ENCODE measurements around the gene PALMD. TPM values are rescaled to one million over a fixed set of nuclear protein-coding genes. Genes with fewer than 3 reads are reported as not detected.

The PALMD gene
- total RNA-seq, 3 donors from 2014 or later (not counting 1 experiment from before 2014, with no cell fraction given), result not detected

DNA sequence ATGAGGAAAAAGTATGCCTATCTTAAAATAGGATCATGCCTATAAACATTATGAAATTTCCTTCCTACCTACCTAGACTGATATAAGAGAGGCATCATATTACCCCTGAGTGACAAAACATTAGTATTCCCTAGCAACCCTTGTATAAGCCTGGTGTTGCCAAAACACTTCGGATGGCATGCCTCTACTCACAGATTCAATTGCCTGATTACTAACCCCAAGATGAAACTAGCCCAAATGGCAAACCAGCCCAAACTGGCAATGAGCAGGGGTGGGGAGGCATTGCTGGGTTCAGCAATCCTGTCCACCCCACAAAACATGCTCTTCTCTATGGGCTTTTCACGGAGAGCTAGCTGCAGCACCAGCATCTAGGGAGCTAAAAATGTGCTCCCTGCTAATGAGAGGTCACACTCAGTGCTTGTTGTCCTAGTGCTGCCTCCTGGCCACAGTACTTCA is 13.9 kb downstream of the PALMD start:
- DNase-seq (no peak), ATAC-seq (no peak)
- WGBS (ENCODE audit: insufficient coverage), result 82% methylated on average over 2 of the region's 2 CpGs
- Histone ChIP-seq H3K4me3 (ENCODE audit: low read length) (no peak overlapping the region), H3K4me1 (ENCODE audit: control insufficient read depth, insufficient read depth, low read length) (no peaks in the 10 kb centered on the region), H3K9me3 (ENCODE audit: control insufficient read depth, insufficient read depth, low read length) (no peaks in the 10 kb centered on the region), H3K27ac (ENCODE audit: low read length) (no peak overlapping the region), H3K36me3 (ENCODE audit: control insufficient read depth, insufficient read depth, low read length) (no peaks in the 10 kb centered on the region), H3K27me3 (ENCODE audit: control insufficient read depth, insufficient read depth, low read length) (no peaks in the 10 kb centered on the region)
- no peak overlapping the region for H3K4me3 Mint-ChIP-seq
- TF ChIP-seq, protein P1, sequence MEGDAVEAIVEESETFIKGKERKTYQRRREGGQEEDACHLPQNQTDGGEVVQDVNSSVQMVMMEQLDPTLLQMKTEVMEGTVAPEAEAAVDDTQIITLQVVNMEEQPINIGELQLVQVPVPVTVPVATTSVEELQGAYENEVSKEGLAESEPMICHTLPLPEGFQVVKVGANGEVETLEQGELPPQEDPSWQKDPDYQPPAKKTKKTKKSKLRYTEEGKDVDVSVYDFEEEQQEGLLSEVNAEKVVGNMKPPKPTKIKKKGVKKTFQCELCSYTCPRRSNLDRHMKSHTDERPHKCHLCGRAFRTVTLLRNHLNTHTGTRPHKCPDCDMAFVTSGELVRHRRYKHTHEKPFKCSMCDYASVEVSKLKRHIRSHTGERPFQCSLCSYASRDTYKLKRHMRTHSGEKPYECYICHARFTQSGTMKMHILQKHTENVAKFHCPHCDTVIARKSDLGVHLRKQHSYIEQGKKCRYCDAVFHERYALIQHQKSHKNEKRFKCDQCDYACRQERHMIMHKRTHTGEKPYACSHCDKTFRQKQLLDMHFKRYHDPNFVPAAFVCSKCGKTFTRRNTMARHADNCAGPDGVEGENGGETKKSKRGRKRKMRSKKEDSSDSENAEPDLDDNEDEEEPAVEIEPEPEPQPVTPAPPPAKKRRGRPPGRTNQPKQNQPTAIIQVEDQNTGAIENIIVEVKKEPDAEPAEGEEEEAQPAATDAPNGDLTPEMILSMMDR (IDR thresholded peaks at IDR 0.05), result no peak
- H3K4me1 Mint-ChIP-seq, result no peaks in the 10 kb centered on the region
- no peak overlapping the region for H3K27ac Mint-ChIP-seq
- no peaks in the 10 kb centered on the region for H3K9me3 Mint-ChIP-seq
- intact Hi-C loops (cut with micrococcal nuclease), result no loop called here
- peaks cover 0 to 4% of the 10 kb centered on the region in 2 donors for H3K27me3 Mint-ChIP-seq (ENCODE audit: low read depth in 2 of 2)
- H3K36me3 Mint-ChIP-seq, result no peaks in the 10 kb centered on the region

DNA sequence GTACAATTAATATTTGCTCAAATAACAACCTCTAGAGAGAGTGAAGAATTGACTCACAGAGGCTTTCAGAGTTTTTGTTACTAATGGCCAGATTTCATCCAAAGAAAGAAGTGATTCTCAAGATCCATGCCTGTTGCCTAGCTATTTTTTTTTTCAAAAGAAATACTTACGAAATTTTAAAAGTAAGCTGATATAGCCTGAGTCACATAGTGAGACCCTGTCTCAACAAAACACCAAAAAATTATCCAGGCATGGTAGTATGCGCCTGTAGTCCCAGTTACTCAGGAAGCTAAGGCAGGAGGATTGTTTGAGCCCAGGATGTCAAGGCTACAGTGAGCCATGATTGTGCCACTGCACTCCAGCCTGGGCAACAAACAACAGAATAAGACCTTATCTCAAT is 14.6 kb downstream of the PALMD start:
- Histone ChIP-seq H3K4me3 (ENCODE audit: low read length) (no peak overlapping the region), H3K36me3 (ENCODE audit: control insufficient read depth, insufficient read depth, low read length) (no peaks in the 10 kb centered on the region), H3K4me1 (ENCODE audit: control insufficient read depth, insufficient read depth, low read length) (no peaks in the 10 kb centered on the region), H3K27ac (ENCODE audit: low read length) (no peak overlapping the region), H3K27me3 (ENCODE audit: control insufficient read depth, insufficient read depth, low read length) (no peaks in the 10 kb centered on the region), H3K9me3 (ENCODE audit: control insufficient read depth, insufficient read depth, low read length) (no peaks in the 10 kb centered on the region)
- no peak for ATAC-seq
- no peaks in the 10 kb centered on the region for H3K9me3 Mint-ChIP-seq
- no peak overlapping the region for H3K27ac Mint-ChIP-seq
- TF ChIP-seq, protein P1 (IDR thresholded peaks at IDR 0.05), result no peak
- WGBS (ENCODE audit: insufficient coverage), result 90% methylated on average over 2 of the region's 2 CpGs
- intact Hi-C loops (cut with micrococcal nuclease), result no loop called here
- peaks cover 0 to 4% of the 10 kb centered on the region in 2 donors for H3K27me3 Mint-ChIP-seq (ENCODE audit: low read depth in 2 of 2)
- H3K4me1 Mint-ChIP-seq, result no peaks in the 10 kb centered on the region
- no peak overlapping the region for H3K4me3 Mint-ChIP-seq
- DNase-seq, result no peak
- H3K36me3 Mint-ChIP-seq, result no peaks in the 10 kb centered on the region

DNA sequence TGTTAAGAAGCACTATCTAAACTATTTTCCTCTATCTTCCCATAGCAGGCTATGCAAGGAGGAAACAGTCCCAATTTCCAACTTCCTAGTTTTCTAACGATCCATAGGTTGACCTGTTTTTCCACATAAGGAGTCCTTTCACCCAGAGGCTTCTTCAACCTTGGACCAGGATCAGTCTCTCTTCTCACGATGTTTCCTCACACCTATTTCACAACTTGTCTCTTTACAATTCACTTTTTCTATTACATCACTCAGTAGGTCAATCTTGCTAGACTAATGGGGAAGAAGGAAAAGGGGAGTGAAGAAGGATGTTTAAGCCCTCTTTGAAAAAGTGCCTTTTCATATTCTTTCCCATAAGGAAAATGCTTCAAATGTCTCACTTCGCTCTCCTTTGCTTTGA is 15.9 kb downstream of the PALMD start:
- no peak overlapping the region for H3K27ac ChIP-seq (ENCODE audit: low read length)
- H3K27me3 ChIP-seq (ENCODE audit: control insufficient read depth, insufficient read depth, low read length), result no peaks in the 10 kb centered on the region
- Mint-ChIP-seq H3K27ac (no peak overlapping the region), H3K4me3 (no peak overlapping the region), H3K36me3 (no peaks in the 10 kb centered on the region), H3K4me1 (no peaks in the 10 kb centered on the region), H3K27me3 (ENCODE audit: low read depth in 2 of 2) (peaks cover 0 to 4% of the 10 kb centered on the region in 2 donors), H3K9me3 (no peaks in the 10 kb centered on the region)
- intact Hi-C loops (cut with micrococcal nuclease), result no loop called here
- H3K4me3 ChIP-seq (ENCODE audit: low read length), result no peak overlapping the region
- ATAC-seq, result no peak
- TF ChIP-seq, protein P1 (IDR thresholded peaks at IDR 0.05), result no peak
- no peaks in the 10 kb centered on the region for H3K4me1 ChIP-seq (ENCODE audit: control insufficient read depth, insufficient read depth, low read length)
- WGBS (ENCODE audit: insufficient coverage), result 55% methylated on average over 3 of the region's 3 CpGs
- H3K9me3 ChIP-seq (ENCODE audit: control insufficient read depth, insufficient read depth, low read length), result no peaks in the 10 kb centered on the region
- no peak for DNase-seq
- no peaks in the 10 kb centered on the region for H3K36me3 ChIP-seq (ENCODE audit: control insufficient read depth, insufficient read depth, low read length)

DNA sequence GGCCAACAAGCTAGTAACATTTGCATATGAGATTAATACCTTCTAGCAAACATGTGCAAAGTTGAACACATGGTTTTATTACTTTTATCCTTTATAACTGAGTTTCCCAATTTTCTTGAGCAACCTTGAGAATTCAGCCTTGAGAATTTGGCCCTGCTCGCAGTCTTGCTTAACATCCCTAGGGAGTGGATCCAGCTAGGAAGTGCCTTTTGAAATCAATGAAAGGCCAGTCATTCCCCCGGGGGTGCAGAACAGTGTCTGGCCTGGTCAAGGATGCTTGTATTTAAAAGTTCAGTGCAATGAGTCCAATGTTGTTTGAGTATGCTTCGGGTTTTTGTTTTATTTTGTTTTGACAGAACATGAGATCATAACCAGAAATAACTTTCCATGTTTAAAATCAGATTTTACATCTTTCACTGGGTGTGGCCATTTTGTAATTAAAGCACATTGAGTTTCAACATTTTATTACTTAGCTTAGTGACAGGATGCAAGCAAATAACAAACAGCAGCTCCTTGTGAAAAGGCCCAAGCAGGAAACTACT is 16.7 kb downstream of the PALMD start:
- intact Hi-C loops (cut with micrococcal nuclease), result no loop called here

More for the DNA sequence above, 16.7 kb downstream of the PALMD start:
- peaks cover 5 to 8% of the 10 kb centered on the region in 2 donors for H3K27me3 Mint-ChIP-seq (ENCODE audit: low read depth in 2 of 2)
- H3K27ac ChIP-seq (ENCODE audit: low read length), result no peak overlapping the region
- H3K36me3 Mint-ChIP-seq, result no peaks in the 10 kb centered on the region
- H3K27ac Mint-ChIP-seq, result no peak overlapping the region
- TF ChIP-seq, protein P1 (IDR thresholded peaks at IDR 0.05), result no peak
- DNase-seq (no peak), ATAC-seq (no peak)
- H3K9me3 ChIP-seq (ENCODE audit: control insufficient read depth, insufficient read depth, low read length), result no peaks in the 10 kb centered on the region
- H3K4me3 Mint-ChIP-seq, result no peak overlapping the region
- no peaks in the 10 kb centered on the region for H3K9me3 Mint-ChIP-seq
- 98% methylated on average over 2 of the region's 3 CpGs for WGBS (ENCODE audit: insufficient coverage)
- no peaks in the 10 kb centered on the region for H3K27me3 ChIP-seq (ENCODE audit: control insufficient read depth, insufficient read depth, low read length)
- no peaks in the 10 kb centered on the region for H3K36me3 ChIP-seq (ENCODE audit: control insufficient read depth, insufficient read depth, low read length)
- no peaks in the 10 kb centered on the region for H3K4me1 Mint-ChIP-seq
- H3K4me1 ChIP-seq (ENCODE audit: control insufficient read depth, insufficient read depth, low read length), result no peaks in the 10 kb centered on the region
- H3K4me3 ChIP-seq (ENCODE audit: low read length), result no peak overlapping the region
